PC-3 (cell line): Measurements from ENCODE around the gene TCF7L1.

ENCODE experiments used
- EZH2 ChIP-seq: fragments of 300-600 bp; sonication (generic); IDR thresholded peaks from one replicate; pipeline ENCODE4 v1.6.1; 2017; ENCODE audit warnings: antibody characterized with exemption, mild to moderate bottlenecking, low read length; ENCODE audit not compliant: unreplicated experiment
- TF ChIP-seq, protein P1 (sequence below): fragments of 300-600 bp; sonication (generic); conservative IDR thresholded peaks from 2 replicates; pipeline ENCODE4 v1.5.1; 2017; ENCODE audit warnings: antibody characterized with exemption, low read depth, mild to moderate bottlenecking, low read length

DNA sequence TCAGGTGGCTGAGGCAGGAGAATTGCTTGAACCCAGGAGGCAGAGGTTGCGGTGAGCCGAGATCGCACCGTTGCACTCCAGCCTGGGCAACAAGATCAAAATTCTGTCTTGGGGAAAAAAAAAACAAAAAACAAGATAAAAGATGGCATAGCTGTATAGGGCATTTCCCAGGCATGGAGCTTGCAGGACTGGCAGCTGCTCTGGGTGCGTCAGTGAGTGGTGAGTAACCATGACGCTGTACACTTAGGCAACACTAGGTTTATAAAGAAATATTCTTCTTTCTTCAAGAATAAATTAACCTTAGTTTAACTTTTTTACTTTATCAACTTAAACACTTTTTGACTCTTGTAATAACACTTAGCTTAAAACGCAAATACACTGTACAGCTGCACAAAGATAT lies 179.2 kb downstream of the TCF7L1 start:
- TF ChIP-seq, protein P1, sequence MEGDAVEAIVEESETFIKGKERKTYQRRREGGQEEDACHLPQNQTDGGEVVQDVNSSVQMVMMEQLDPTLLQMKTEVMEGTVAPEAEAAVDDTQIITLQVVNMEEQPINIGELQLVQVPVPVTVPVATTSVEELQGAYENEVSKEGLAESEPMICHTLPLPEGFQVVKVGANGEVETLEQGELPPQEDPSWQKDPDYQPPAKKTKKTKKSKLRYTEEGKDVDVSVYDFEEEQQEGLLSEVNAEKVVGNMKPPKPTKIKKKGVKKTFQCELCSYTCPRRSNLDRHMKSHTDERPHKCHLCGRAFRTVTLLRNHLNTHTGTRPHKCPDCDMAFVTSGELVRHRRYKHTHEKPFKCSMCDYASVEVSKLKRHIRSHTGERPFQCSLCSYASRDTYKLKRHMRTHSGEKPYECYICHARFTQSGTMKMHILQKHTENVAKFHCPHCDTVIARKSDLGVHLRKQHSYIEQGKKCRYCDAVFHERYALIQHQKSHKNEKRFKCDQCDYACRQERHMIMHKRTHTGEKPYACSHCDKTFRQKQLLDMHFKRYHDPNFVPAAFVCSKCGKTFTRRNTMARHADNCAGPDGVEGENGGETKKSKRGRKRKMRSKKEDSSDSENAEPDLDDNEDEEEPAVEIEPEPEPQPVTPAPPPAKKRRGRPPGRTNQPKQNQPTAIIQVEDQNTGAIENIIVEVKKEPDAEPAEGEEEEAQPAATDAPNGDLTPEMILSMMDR = no peak
- TF ChIP-seq EZH2 = no peak
